CD4-positive, alpha-beta T cell (primary cell): ENCODE measurements around the gene CELA2B. TPM values are rescaled to one million over a fixed set of nuclear protein-coding genes. Genes with fewer than 3 reads are reported as not detected.

Source experiments
- ATAC-seq: fragments of 200-7000 bp; cut with Tn5 transposase; one replicate; pipeline ENCODE4 v1.10.0; 2022; ENCODE audit warnings: mild to moderate bottlenecking; ENCODE audit not compliant: poor library complexity
- CTCF ChIA-PET: fragments of 350-600 bp; sonication (Branson Sonifier 250); formaldehyde crosslinking; loops from one replicate; lab custom pipeline; 2021; ENCODE audit warnings: antibody characterized with exemption, inconsistent platforms; lab: Charles Lee
- POLR2A ChIA-PET: fragments of 350-600 bp; sonication (Branson Sonifier 250); formaldehyde crosslinking; loops from one replicate; lab custom pipeline; 2021; ENCODE audit warnings: antibody characterized with exemption, inconsistent platforms; lab: Charles Lee
- DNase-seq, 14 experiments: peaks; one replicate each; pipeline ENCODE4 v3.0.0-alpha.2; 2013 to 2020; ENCODE audit warnings: mixed read lengths in 2 of 14
- H3K27ac ChIP-seq, 2 donors: one replicate each; pipeline versions ENCODE4 v1.5.1 to v1.7.0; 2013; ENCODE audit warnings: low read length in 2 of 2, low read depth in 1 of 2, mild to moderate bottlenecking in 1 of 2
- H3K27me3 ChIP-seq, 2 experiments: 1 replicate in 1 of 2; 2 replicates in 1 of 2; pipeline versions ENCODE4 v1.6.1 to v1.7.0; 2013; ENCODE audit warnings: low read length in 2 of 2, control low read depth in 1 of 2, mild to moderate bottlenecking in 1 of 2, moderate library complexity in 1 of 2; ENCODE audit not compliant: insufficient read depth in 2 of 2, control insufficient read depth in 1 of 2
- H3K36me3 ChIP-seq: one replicate; pipeline ENCODE4 v1.6.1; 2013; ENCODE audit warnings: low read length, control low read depth; ENCODE audit not compliant: insufficient read depth
- H3K4me1 ChIP-seq: one replicate; pipeline ENCODE4 v1.6.1; 2013; ENCODE audit warnings: low read length, control low read depth; ENCODE audit not compliant: insufficient read depth
- H3K4me3 ChIP-seq: one replicate; pipeline ENCODE4 v1.5.1; 2013; ENCODE audit warnings: mild to moderate bottlenecking, low read length, moderate library complexity
- H3K9me3 ChIP-seq, 2 experiments: 1 replicate in 1 of 2; 2 replicates in 1 of 2; pipeline versions ENCODE4 v1.6.1 to v1.7.0; 2013; ENCODE audit warnings: low read length in 2 of 2, mild to moderate bottlenecking in 2 of 2, control low read depth in 1 of 2, moderate library complexity in 1 of 2; ENCODE audit not compliant: control insufficient read depth in 1 of 2, insufficient read depth in 1 of 2
- H3K27ac Mint-ChIP-seq: one replicate; pipeline ENCODE4 v1.8.0; 2020; ENCODE audit warnings: mixed read lengths
- H3K27me3 Mint-ChIP-seq: one replicate; pipeline ENCODE4 v1.8.0; 2021; ENCODE audit warnings: mixed read lengths
- H3K36me3 Mint-ChIP-seq: one replicate; pipeline ENCODE4 v1.8.0; 2021; ENCODE audit warnings: low read depth, mixed read lengths
- H3K4me1 Mint-ChIP-seq: one replicate; pipeline ENCODE4 v1.8.0; 2021; ENCODE audit warnings: low read depth, mixed read lengths
- H3K4me3 Mint-ChIP-seq: one replicate; pipeline ENCODE4 v1.8.0; 2020; ENCODE audit warnings: mild to moderate bottlenecking, mixed read lengths
- H3K9me3 Mint-ChIP-seq: one replicate; pipeline ENCODE4 v1.8.0; 2020; ENCODE audit warnings: mixed read lengths
- intact Hi-C, 2 experiments: fragments of 100-400 bp; cut with DNase I in 1 of 2; cut with micrococcal nuclease in 1 of 2; formaldehyde crosslinking; loops; one replicate each; pipeline versions ENCODE4 v1.15.1 to v1.9.0; 2023 to 2025; cut with DNase I, micrococcal nuclease
- total RNA-seq, 174 experiments: library from RNA in 2 of 174; stranded (reverse) in 2 of 174; gene quantifications; one replicate each; pipeline ENCODE4 v1.2.3 and lab custom pipeline; 2021 to 2026
- TF ChIP-seq, protein P1 (sequence below): fragments of 200-600 bp; IDR thresholded peaks from one replicate; pipeline ENCODE4 v1.8.0; 2022; ENCODE audit warnings: antibody characterized with exemption, mild to moderate bottlenecking

Gene CELA2B
- total RNA-seq, 2 experiments from 2014 or later: not detected

DNA sequence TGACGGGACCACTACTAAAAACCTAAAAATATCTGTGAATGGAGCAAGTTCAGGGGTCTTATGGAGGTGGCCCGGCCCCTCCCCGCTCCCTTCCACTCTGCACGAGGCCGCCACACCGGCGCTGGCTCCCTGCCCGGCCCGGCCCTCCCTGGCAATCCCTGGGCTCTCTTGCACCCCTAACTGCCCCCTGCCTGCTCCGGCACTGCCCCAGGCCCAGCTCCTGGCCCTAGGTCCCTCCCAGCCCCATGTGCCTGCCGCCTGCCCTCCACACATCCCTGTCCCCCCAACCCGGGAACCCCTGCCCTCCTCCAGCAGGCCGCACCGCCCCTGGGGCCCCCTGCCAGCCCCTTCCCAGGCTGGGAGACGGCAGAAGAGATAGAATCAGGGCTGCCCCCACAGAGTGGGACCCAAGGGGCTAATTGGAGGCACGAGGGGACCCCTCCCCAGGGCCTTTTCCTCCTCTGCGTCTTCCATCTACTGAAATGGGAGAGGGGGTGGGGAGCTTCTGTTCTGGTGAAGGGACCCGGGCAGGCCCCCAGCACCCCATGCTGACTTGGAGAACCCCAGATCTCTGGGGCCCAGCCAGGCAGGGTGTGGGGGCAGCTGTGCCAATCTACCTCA, 47.0 kb upstream of the CELA2B start:
- Mint-ChIP-seq H3K4me1 (peaks cover 9% of the 10 kb centered on the region), H3K27me3 (no peaks in the 10 kb centered on the region), H3K36me3 (peaks cover 39% of the 10 kb centered on the region), H3K27ac (no peak overlapping the region), H3K9me3 (no peaks in the 10 kb centered on the region), H3K4me3 (no peak overlapping the region)
- peak in 1 of 14 experiments; percentile 39 for DNase-seq
- intact Hi-C loops: no loop called here
- ChIA-PET POLR2A (no interaction called here), CTCF (interaction anchor here (7.5 kb wide), 1 partner anchor 105 kb away, joined by 67 read pairs; no protein-coding TSS in a partner anchor)
- Histone ChIP-seq H3K27me3 (no peaks in the 10 kb centered on the region), H3K27ac (no peak overlapping the region), H3K9me3 (no peaks in the 10 kb centered on the region), H3K4me1 (peaks cover 6% of the 10 kb centered on the region), H3K36me3 (peaks cover 60% of the 10 kb centered on the region), H3K4me3 (no peak overlapping the region)
- TF ChIP-seq, protein P1, sequence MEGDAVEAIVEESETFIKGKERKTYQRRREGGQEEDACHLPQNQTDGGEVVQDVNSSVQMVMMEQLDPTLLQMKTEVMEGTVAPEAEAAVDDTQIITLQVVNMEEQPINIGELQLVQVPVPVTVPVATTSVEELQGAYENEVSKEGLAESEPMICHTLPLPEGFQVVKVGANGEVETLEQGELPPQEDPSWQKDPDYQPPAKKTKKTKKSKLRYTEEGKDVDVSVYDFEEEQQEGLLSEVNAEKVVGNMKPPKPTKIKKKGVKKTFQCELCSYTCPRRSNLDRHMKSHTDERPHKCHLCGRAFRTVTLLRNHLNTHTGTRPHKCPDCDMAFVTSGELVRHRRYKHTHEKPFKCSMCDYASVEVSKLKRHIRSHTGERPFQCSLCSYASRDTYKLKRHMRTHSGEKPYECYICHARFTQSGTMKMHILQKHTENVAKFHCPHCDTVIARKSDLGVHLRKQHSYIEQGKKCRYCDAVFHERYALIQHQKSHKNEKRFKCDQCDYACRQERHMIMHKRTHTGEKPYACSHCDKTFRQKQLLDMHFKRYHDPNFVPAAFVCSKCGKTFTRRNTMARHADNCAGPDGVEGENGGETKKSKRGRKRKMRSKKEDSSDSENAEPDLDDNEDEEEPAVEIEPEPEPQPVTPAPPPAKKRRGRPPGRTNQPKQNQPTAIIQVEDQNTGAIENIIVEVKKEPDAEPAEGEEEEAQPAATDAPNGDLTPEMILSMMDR: no peak
- ATAC-seq: no peak

DNA sequence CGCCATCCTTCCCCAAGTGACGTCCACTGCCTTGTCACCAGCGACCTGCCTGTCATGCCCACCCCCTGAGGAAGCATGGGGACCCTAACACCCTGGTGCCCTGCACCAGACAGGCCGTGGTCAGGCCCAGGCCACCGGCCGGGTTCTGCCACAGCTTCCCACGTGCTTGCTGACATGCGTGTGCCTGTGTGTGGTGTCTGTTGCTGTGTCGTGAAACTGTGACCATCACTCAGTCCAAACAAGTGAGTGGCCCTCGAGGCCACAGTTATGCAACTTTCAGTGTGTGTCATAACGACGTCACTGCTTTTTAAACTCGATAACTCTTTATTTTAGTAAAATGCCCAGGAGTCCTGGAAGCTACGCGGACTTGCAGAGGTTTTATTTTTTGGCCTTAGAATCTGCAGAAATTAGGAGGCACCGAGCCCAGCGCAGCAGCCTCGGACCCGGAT, 46.2 kb upstream of the CELA2B start:
- ATAC-seq: no peak
- H3K36me3 ChIP-seq: peaks cover 55% of the 10 kb centered on the region
- Mint-ChIP-seq H3K9me3 (no peaks in the 10 kb centered on the region), H3K4me3 (no peak overlapping the region), H3K4me1 (peaks cover under 1% of the 10 kb centered on the region), H3K36me3 (peaks cover 33% of the 10 kb centered on the region), H3K27me3 (no peaks in the 10 kb centered on the region), H3K27ac (peak overlapping the region; percentile 47)
- H3K27me3 ChIP-seq: no peaks in the 10 kb centered on the region
- intact Hi-C loops: loop anchor here in 1 of 2 experiments (2.0 to 5.0 kb wide), 2 partner anchors 21 to 302 kb away; partner anchors contain the start of gene EFHD2
- H3K4me1 ChIP-seq: peaks cover 6% of the 10 kb centered on the region
- POLR2A ChIA-PET: no interaction called here
- H3K27ac ChIP-seq: no peak overlapping the region
- H3K9me3 ChIP-seq: no peaks in the 10 kb centered on the region
- DNase-seq: peak in 2 of 14 experiments; percentile 58 to 70
- TF ChIP-seq, protein P1: no peak
- H3K4me3 ChIP-seq: no peak overlapping the region
- CTCF ChIA-PET: interaction anchor here (1.2 to 7.5 kb wide), 2 partner anchors 23 to 106 kb away, joined by 6 to 67 read pairs; no protein-coding TSS in a partner anchor

DNA sequence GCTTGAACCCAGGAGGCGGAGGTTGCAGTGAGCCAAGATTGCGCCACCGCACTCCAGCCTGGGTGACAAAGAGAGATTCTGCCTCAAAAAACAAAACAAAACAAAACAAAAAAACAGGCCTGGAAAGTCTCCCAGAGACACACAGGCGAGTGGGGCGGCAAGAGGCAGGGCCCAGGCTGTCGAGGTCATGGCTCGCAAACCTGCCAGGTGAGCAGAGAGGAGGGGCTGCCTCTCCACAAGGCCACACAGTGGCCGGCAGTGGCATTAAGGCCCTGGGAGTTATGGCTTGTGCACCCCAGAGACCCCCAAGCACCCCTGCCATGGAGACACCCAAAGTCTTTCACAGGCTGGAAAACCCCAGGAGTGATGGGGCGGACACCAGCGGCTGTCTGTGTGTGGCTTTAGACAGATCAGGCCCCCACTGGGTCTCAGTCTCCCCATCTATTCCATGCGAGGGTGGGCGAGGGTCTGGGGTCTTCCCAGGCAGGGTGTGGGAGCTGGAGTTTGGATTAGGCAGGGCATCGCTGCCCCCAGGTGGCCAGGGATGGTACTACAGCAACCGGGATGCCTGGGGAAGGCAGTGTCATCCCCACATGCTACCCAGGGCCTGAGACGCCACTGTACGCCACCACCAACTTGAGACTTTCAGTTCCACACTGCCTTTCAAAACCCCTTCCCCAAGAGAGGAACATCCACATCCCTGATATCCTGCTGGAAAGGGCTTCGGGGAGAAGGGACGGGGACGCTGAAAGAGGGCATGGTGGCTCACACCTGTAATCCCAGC, 44.9 kb upstream of the CELA2B start:
- Histone ChIP-seq H3K4me3 (no peak overlapping the region), H3K36me3 (peaks cover 45% of the 10 kb centered on the region), H3K27me3 (no peaks in the 10 kb centered on the region), H3K4me1 (peaks cover 6% of the 10 kb centered on the region), H3K9me3 (no peaks in the 10 kb centered on the region), H3K27ac (no peak overlapping the region)
- Mint-ChIP-seq H3K27ac (peak overlapping the region; percentile 61), H3K36me3 (peaks cover 25% of the 10 kb centered on the region), H3K27me3 (no peaks in the 10 kb centered on the region), H3K9me3 (no peaks in the 10 kb centered on the region), H3K4me3 (no peak overlapping the region), H3K4me1 (no peaks in the 10 kb centered on the region)
- ATAC-seq (peak; percentile 77), DNase-seq (peak; percentile 55 to 84 (median 74))
- POLR2A ChIA-PET: interaction anchor here (0.9 to 1.8 kb wide), 2 partner anchors 20 to 107 kb away, joined by 3 to 10 read pairs; no protein-coding TSS in a partner anchor
- CTCF ChIA-PET: interaction anchor here (0.6 to 7.5 kb wide), 20 partner anchors 9 to 143 kb away, joined by 3 to 67 read pairs (median 4); partner anchors contain the start of gene EFHD2
- TF ChIP-seq, protein P1: peak; percentile 96
- intact Hi-C loops: loop anchor here (1.0 to 5.0 kb wide), 4 partner anchors 22 to 304 kb away; partner anchors contain the start of gene EFHD2 (in 1 of the 2)
